IMR-90 (cell line): ENCODE data around the gene SUPT3H. TPM values are rescaled to one million over a fixed set of nuclear protein-coding genes. Genes with fewer than 3 reads are reported as not detected.

Experiments used
- ATAC-seq: fragments of 200-7000 bp; cut with Tn5 transposase; 2 replicates; pipeline ENCODE4 v1.9.1; 2020; ENCODE audit warnings: low read depth, mild to moderate bottlenecking, moderate library complexity
- BruUV-seq: library from RNA; stranded (reverse); fragments of 400-500 nt; replicated peaks from 2 replicates; lab custom pipeline; 2021; lab: Mats Ljungman, UMichigan
- CTCF ChIA-PET: fragments of 300-600 bp; formaldehyde crosslinking; extraction: SDS; loops from one replicate; lab custom pipeline; 2021; ENCODE audit warnings: antibody characterized with exemption; lab: Yijun Ruan, JAX
- POLR2A ChIA-PET: fragments of 300-600 bp; sonication (Branson Sonifier 250); formaldehyde crosslinking; loops from one replicate; lab custom pipeline; 2022; ENCODE audit warnings: antibody characterized with exemption; ENCODE audit not compliant: unreplicated experiment; lab: Charles Lee
- DNase-seq: peaks from one replicate; pipeline ENCODE4 v3.0.0; 2013
- H2AFZ ChIP-seq: replicated peaks from 2 replicates; pipeline ENCODE3; 2013; ENCODE audit warnings: low read length, mild to moderate bottlenecking; ENCODE audit not compliant: poor library complexity
- H2AK5ac ChIP-seq: 2 replicates; pipeline ENCODE4 v1.6.1; 2013; ENCODE audit warnings: low read depth, low read length, inconsistent platforms
- H2AK9ac ChIP-seq: replicated peaks from 2 replicates; pipeline ENCODE3; 2013; ENCODE audit warnings: mild to moderate bottlenecking, low read depth, low read length, moderate library complexity; ENCODE audit not compliant: poor library complexity
- H2BK120ac ChIP-seq: 2 replicates; pipeline ENCODE4 v1.6.1; 2013; ENCODE audit warnings: low read depth, low read length, inconsistent platforms
- H2BK15ac ChIP-seq: 3 replicates; pipeline ENCODE4 v1.6.1; 2013; ENCODE audit warnings: low read depth, low read length, inconsistent platforms
- H2BK20ac ChIP-seq: 2 replicates; pipeline ENCODE4 v1.6.1; 2013; ENCODE audit warnings: low read depth, mild to moderate bottlenecking, inconsistent platforms, low read length, moderate library complexity
- H2BK5ac ChIP-seq: 2 replicates; pipeline ENCODE4 v1.6.1; 2013; ENCODE audit warnings: mild to moderate bottlenecking, low read depth, low read length, inconsistent platforms; ENCODE audit not compliant: poor library complexity, severe bottlenecking
- H3K14ac ChIP-seq: replicated peaks from 2 replicates; pipeline ENCODE4 v1.6.1; 2013; ENCODE audit warnings: low read depth, low read length, inconsistent platforms
- H3K18ac ChIP-seq: 2 replicates; pipeline ENCODE4 v1.6.1; 2013; ENCODE audit warnings: low read depth, low read length, control low read depth
- H3K23ac ChIP-seq: 2 replicates; pipeline ENCODE4 v1.6.1; 2013; ENCODE audit warnings: low read depth, low read length, inconsistent platforms
- H3K27ac ChIP-seq: 2 replicates; pipeline ENCODE4 v1.5.1; 2013; ENCODE audit warnings: mild to moderate bottlenecking, control low read depth, low read length; ENCODE audit not compliant: insufficient read depth
- H3K27me3 ChIP-seq: 2 replicates; pipeline ENCODE4 v1.6.1; 2013; ENCODE audit warnings: low read length; ENCODE audit not compliant: control insufficient read depth, insufficient read depth
- H3K36me3 ChIP-seq: 2 replicates; pipeline ENCODE4 v1.6.1; 2013; ENCODE audit warnings: low read length, mixed read lengths; ENCODE audit not compliant: control insufficient read depth, insufficient read depth
- H3K4ac ChIP-seq: 2 replicates; pipeline ENCODE4 v1.6.1; 2013; ENCODE audit warnings: low read depth, low read length, inconsistent platforms
- H3K4me1 ChIP-seq: 2 replicates; pipeline ENCODE4 v1.6.1; 2013; ENCODE audit warnings: low read length, mixed read lengths; ENCODE audit not compliant: control insufficient read depth, insufficient read depth
- H3K4me2 ChIP-seq: 2 replicates; pipeline ENCODE4 v1.6.1; 2013; ENCODE audit warnings: low read depth, mild to moderate bottlenecking, control low read depth, low read length, moderate library complexity
- H3K4me3 ChIP-seq: 2 replicates; pipeline ENCODE4 v1.5.1; 2013; ENCODE audit warnings: low read depth, mild to moderate bottlenecking, control low read depth, low read length, moderate library complexity; ENCODE audit not compliant: insufficient read depth
- H3K56ac ChIP-seq: 2 replicates; pipeline ENCODE4 v1.6.1; 2013; ENCODE audit warnings: low read length, inconsistent platforms; ENCODE audit not compliant: insufficient read depth; ENCODE audit errors: extremely low read depth
- H3K79me1 ChIP-seq, 2 experiments: 2 replicates each; pipeline ENCODE4 v1.6.1; 2013; ENCODE audit warnings: low read length in 2 of 2, inconsistent platforms in 1 of 2, low read depth in 1 of 2
- H3K9ac ChIP-seq: 2 replicates; pipeline ENCODE4 v1.6.1; 2013; ENCODE audit warnings: low read depth, low read length, control low read depth
- H3K9me1 ChIP-seq: 2 replicates; pipeline ENCODE4 v1.6.1; 2013; ENCODE audit warnings: low read length, inconsistent platforms; ENCODE audit not compliant: insufficient read depth
- H3K9me3 ChIP-seq: 2 replicates; pipeline ENCODE4 v1.6.1; 2013; ENCODE audit warnings: low read length; ENCODE audit not compliant: control insufficient read depth, insufficient read depth
- H4K20me1 ChIP-seq: 2 replicates; pipeline ENCODE4 v1.6.1; 2013; ENCODE audit warnings: low read length, inconsistent platforms; ENCODE audit not compliant: insufficient read depth
- H4K5ac ChIP-seq: 2 replicates; pipeline ENCODE4 v1.6.1; 2013; ENCODE audit warnings: mild to moderate bottlenecking, low read depth, low read length, control low read depth
- H4K8ac ChIP-seq, 2 experiments: 2 replicates each; pipeline ENCODE4 v1.6.1; 2013; ENCODE audit warnings: low read depth in 2 of 2, low read length in 2 of 2, control low read depth in 1 of 2, inconsistent platforms in 1 of 2
- H4K91ac ChIP-seq: 2 replicates; pipeline ENCODE4 v1.6.1; 2013; ENCODE audit warnings: low read depth, low read length, inconsistent platforms; ENCODE audit not compliant: insufficient read depth
- BHLHE40 ChIP-seq: fragments of 150-350 bp; IDR thresholded peaks from 2 replicates; pipeline ENCODE4 v1.6.1; 2016; ENCODE audit warnings: mild to moderate bottlenecking, low read depth, low read length
- CEBPB ChIP-seq: IDR thresholded peaks from 2 replicates; pipeline ENCODE4 v1.6.1; 2012; ENCODE audit warnings: low read depth, low read length, improper control_type of control experiment
- CHD1 ChIP-seq: IDR thresholded peaks from 2 replicates; pipeline ENCODE4 v1.6.1; 2012; ENCODE audit warnings: low read depth, low read length, improper control_type of control experiment
- FOS ChIP-seq: fragments of 150-350 bp; IDR thresholded peaks from 2 replicates; pipeline ENCODE4 v1.6.1; 2016; ENCODE audit warnings: low read depth, low read length
- MAFK ChIP-seq: IDR thresholded peaks from 2 replicates; pipeline ENCODE4 v1.6.1; 2012; ENCODE audit warnings: low read depth, low read length, improper control_type of control experiment
- MAZ ChIP-seq: IDR thresholded peaks from 2 replicates; pipeline ENCODE4 v1.6.1; 2012; ENCODE audit warnings: low read depth, mild to moderate bottlenecking, low read length, improper control_type of control experiment, moderate library complexity, borderline replicate concordance
- MXI1 ChIP-seq: IDR thresholded peaks from 2 replicates; pipeline ENCODE4 v1.6.1; 2012; ENCODE audit warnings: low read depth, mild to moderate bottlenecking, low read length, moderate library complexity, borderline replicate concordance
- NFE2L2 ChIP-seq: fragments of 150-350 bp; IDR thresholded peaks from 2 replicates; pipeline ENCODE4 v1.6.1; 2016; ENCODE audit warnings: low read depth, mild to moderate bottlenecking, low read length
- POLR2A ChIP-seq: IDR thresholded peaks from 2 replicates; pipeline ENCODE4 v1.6.1; 2012; ENCODE audit warnings: mild to moderate bottlenecking, low read depth, low read length
- RAD21 ChIP-seq: IDR thresholded peaks from 2 replicates; pipeline ENCODE4 v1.6.1; 2012; ENCODE audit warnings: low read length, improper control_type of control experiment
- RCOR1 ChIP-seq: IDR thresholded peaks from 2 replicates; pipeline ENCODE4 v1.6.1; 2012; ENCODE audit warnings: mild to moderate bottlenecking, low read length, improper control_type of control experiment; ENCODE audit not compliant: insufficient replicate concordance
- RFX5 ChIP-seq: IDR thresholded peaks from 2 replicates; pipeline ENCODE4 v1.8.0; 2012; ENCODE audit warnings: low read depth, mild to moderate bottlenecking, low read length, moderate library complexity
- SMC3 ChIP-seq: fragments of 150-350 bp; IDR thresholded peaks from 2 replicates; pipeline ENCODE4 v1.6.1; 2016; ENCODE audit warnings: low read depth, mild to moderate bottlenecking, antibody characterized with exemption, low read length, moderate library complexity
- dilution Hi-C: fragments of 300-500 bp; cut with HindIII; formaldehyde crosslinking; loops from one replicate; pipeline ENCODE4 v1.14.3; 2018; ENCODE audit warnings: low sequenced_read_pairs; ENCODE audit not compliant: unreplicated experiment
- in situ Hi-C: fragments of 300-500 bp; cut with MboI; formaldehyde crosslinking; loops from 3 replicates; pipeline ENCODE4 v1.14.3; 2019; ENCODE audit warnings: low sequenced_read_pairs, inconsistent platforms, mixed read lengths
- intact Hi-C: fragments of 100-400 bp; cut with micrococcal nuclease; formaldehyde crosslinking; loops from 2 replicates; pipeline ENCODE4 v1.10.0; 2022
- polyA plus RNA-seq, 3 experiments: library from polyadenylated mRNA; depleted of rRNA; stranded (reverse); fragments of >200 nt; gene quantifications; 2 replicates each; pipeline ENCODE4 v1.2.3, GENCODE V29; 2012; ENCODE audit warnings: low replicate concordance in 1 of 3
- total RNA-seq: library from RNA; depleted of rRNA; stranded (reverse); fragments of >200 nt; gene quantifications from 2 replicates; pipeline ENCODE4 v1.2.3, GENCODE V29; 2012
- TF ChIP-seq, protein P1 (sequence below): fragments of 150-350 bp; IDR thresholded peaks from 2 replicates; pipeline ENCODE4 v1.6.1; 2017; ENCODE audit warnings: mild to moderate bottlenecking, antibody characterized with exemption, low read length, low read depth
- TF ChIP-seq, protein P2 (sequence below): fragments of 150-350 bp; IDR thresholded peaks from 2 replicates; pipeline ENCODE4 v1.6.1; 2016; ENCODE audit warnings: low read depth, mild to moderate bottlenecking, low read length, moderate library complexity, borderline replicate concordance
- TF ChIP-seq, protein P3 (sequence below): conservative IDR thresholded peaks from 2 replicates; pipeline ENCODE4 v1.5.1; 2012; ENCODE audit warnings: mild to moderate bottlenecking, low read depth, low read length, improper control_type of control experiment

The SUPT3H gene
- total and polyA plus RNA-seq, 2 of the 4 experiments (the other 2 are of a cell fraction): 4.5 to 5.0 TPM

DNA sequence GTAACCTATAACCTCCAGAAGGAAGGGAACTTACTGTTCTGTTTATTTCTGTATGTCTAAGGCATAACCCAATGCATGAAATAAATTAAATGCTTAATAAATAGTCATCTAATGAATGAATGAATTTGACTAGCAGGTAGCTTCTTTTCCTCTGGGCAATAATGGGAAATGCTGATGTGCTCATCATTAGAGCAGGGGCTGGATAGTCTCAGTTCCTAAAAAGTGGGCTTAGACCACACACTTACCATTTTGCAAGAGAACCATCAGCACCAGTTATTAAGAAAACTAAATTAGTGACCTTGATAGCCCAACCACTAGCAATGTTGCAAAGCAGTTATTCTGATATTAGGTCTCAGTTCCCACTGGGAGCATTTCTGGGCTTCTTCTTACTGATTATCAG lies 540.5 kb downstream of the SUPT3H start:
- Histone ChIP-seq H3K79me1 (no peaks in the 10 kb centered on the region), H2BK5ac (no peak overlapping the region), H4K5ac (no peak overlapping the region), H2AK5ac (no peak overlapping the region), H3K4me1 (no peaks in the 10 kb centered on the region), H2BK120ac (no peak overlapping the region), H3K56ac (no peak overlapping the region), H3K36me3 (no peaks in the 10 kb centered on the region), H3K9me3 (no peaks in the 10 kb centered on the region), H4K8ac (no peak overlapping the region), H3K23ac (no peak overlapping the region), H3K18ac (no peak overlapping the region), H3K4me2 (no peak overlapping the region), H3K4ac (no peak overlapping the region), H2BK20ac (no peak overlapping the region), H4K91ac (no peak overlapping the region), H3K14ac (no peak overlapping the region), H3K27ac (no peak overlapping the region), H2BK15ac (no peak overlapping the region), H3K9me1 (no peaks in the 10 kb centered on the region), H3K27me3 (no peaks in the 10 kb centered on the region), H4K20me1 (no peaks in the 10 kb centered on the region), H2AFZ (no peak overlapping the region), H3K9ac (no peak overlapping the region), H3K4me3 (no peak overlapping the region), H2AK9ac (no peak overlapping the region)
- no peak for DNase-seq
- dilution Hi-C loops (no loop called here), in situ Hi-C loops (no loop called here), intact Hi-C loops (no loop called here)
- ChIA-PET POLR2A (no interaction called here), CTCF (interaction anchor here (0.7 kb wide), 1 partner anchor 570 kb away, joined by 3 read pairs; no protein-coding TSS in a partner anchor)
- BruUV-seq: no TSS peak
- no peak for TF ChIP-seq MAFK
- TF ChIP-seq, protein P1, sequence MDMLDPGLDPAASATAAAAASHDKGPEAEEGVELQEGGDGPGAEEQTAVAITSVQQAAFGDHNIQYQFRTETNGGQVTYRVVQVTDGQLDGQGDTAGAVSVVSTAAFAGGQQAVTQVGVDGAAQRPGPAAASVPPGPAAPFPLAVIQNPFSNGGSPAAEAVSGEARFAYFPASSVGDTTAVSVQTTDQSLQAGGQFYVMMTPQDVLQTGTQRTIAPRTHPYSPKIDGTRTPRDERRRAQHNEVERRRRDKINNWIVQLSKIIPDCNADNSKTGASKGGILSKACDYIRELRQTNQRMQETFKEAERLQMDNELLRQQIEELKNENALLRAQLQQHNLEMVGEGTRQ: no peak
- TF ChIP-seq CHD1: no peak
- TF ChIP-seq SMC3: no peak
- TF ChIP-seq NFE2L2: no peak
- TF ChIP-seq MXI1: no peak
- TF ChIP-seq, protein P2, sequence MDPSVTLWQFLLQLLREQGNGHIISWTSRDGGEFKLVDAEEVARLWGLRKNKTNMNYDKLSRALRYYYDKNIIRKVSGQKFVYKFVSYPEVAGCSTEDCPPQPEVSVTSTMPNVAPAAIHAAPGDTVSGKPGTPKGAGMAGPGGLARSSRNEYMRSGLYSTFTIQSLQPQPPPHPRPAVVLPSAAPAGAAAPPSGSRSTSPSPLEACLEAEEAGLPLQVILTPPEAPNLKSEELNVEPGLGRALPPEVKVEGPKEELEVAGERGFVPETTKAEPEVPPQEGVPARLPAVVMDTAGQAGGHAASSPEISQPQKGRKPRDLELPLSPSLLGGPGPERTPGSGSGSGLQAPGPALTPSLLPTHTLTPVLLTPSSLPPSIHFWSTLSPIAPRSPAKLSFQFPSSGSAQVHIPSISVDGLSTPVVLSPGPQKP: no peak
- TF ChIP-seq BHLHE40: no peak
- no peak for TF ChIP-seq FOS
- no peak for TF ChIP-seq POLR2A
- no peak for TF ChIP-seq MAZ
- TF ChIP-seq RCOR1: no peak
- TF ChIP-seq, protein P3, sequence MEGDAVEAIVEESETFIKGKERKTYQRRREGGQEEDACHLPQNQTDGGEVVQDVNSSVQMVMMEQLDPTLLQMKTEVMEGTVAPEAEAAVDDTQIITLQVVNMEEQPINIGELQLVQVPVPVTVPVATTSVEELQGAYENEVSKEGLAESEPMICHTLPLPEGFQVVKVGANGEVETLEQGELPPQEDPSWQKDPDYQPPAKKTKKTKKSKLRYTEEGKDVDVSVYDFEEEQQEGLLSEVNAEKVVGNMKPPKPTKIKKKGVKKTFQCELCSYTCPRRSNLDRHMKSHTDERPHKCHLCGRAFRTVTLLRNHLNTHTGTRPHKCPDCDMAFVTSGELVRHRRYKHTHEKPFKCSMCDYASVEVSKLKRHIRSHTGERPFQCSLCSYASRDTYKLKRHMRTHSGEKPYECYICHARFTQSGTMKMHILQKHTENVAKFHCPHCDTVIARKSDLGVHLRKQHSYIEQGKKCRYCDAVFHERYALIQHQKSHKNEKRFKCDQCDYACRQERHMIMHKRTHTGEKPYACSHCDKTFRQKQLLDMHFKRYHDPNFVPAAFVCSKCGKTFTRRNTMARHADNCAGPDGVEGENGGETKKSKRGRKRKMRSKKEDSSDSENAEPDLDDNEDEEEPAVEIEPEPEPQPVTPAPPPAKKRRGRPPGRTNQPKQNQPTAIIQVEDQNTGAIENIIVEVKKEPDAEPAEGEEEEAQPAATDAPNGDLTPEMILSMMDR: no peak
- no peak for TF ChIP-seq RFX5
- TF ChIP-seq CEBPB: no peak
- TF ChIP-seq RAD21: no peak
- no peak for ATAC-seq
